ENCODE measurements around the gene MTCH1. TPM values are rescaled to one million over a fixed set of nuclear protein-coding genes. Genes with fewer than 3 reads are reported as not detected.

MTCH1 gene
- total RNA-seq, 4 donors from 2014 or later: 111 to 172 (median 146) TPM

DNA sequence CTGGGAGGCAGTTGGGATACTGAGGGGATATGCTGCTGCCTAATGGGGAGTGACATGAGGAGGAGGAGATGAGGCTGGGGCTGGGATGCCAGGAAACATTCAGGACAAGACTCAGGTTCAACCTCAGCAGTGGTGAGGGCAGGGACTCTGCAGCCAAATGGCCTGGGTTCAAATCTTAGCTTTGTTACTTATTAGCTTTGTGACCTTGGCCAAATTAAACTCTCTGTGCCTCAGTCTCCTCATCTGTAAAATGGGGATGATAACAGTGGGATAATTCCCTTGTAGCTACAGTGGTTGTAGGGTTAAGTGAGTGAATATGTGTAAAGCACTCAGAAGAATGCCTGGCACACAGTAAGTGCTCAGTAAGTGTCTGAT lies 29.6 kb downstream of the MTCH1 start:
- no peaks in the 10 kb centered on the region for H3K9me3 ChIP-seq
- no peak overlapping the region for H3K4me3 ChIP-seq
- no peak for DNase-seq
- H3K27me3 ChIP-seq: no peaks in the 10 kb centered on the region
- TF ChIP-seq POLR2A (IDR thresholded peaks at IDR 0.05) (no peak), CTCF (IDR thresholded peaks at IDR 0.05) (no peak)
- H3K36me3 ChIP-seq: no peaks in the 10 kb centered on the region
- H3K27ac ChIP-seq: no peak overlapping the region
- H3K4me1 ChIP-seq: no peaks in the 10 kb centered on the region
- intact Hi-C loops (cut with DNase I; ENCODE audit: low total_unique reads): no loop called here

- no peak overlapping the region for H3K4me3 ChIP-seq
- intact Hi-C loops (cut with DNase I; ENCODE audit: low total_unique reads): no loop called here
- H3K36me3 ChIP-seq: no peaks in the 10 kb centered on the region
- H3K27me3 ChIP-seq: no peaks in the 10 kb centered on the region
- H3K4me1 ChIP-seq: no peaks in the 10 kb centered on the region
- no peaks in the 10 kb centered on the region for H3K9me3 ChIP-seq
- TF ChIP-seq POLR2A (IDR thresholded peaks at IDR 0.05): no peak
- TF ChIP-seq CTCF (IDR thresholded peaks at IDR 0.05): no peak
- DNase-seq: no peak
- H3K27ac ChIP-seq: no peak overlapping the region
These were observed 30.1 kb downstream of the MTCH1 start for GRCh38 chr6:36955671-36956445.

GRCh38 chr6:36955136-36955535 lies 30.9 kb downstream of the MTCH1 start:
- Histone ChIP-seq H3K27ac (no peak overlapping the region), H3K4me1 (no peaks in the 10 kb centered on the region), H3K4me3 (no peak overlapping the region), H3K27me3 (no peaks in the 10 kb centered on the region), H3K9me3 (no peaks in the 10 kb centered on the region), H3K36me3 (no peaks in the 10 kb centered on the region)
- TF ChIP-seq POLR2A (IDR thresholded peaks at IDR 0.05) (no peak), CTCF (IDR thresholded peaks at IDR 0.05) (no peak)
- DNase-seq: no peak
- intact Hi-C loops (cut with DNase I; ENCODE audit: low total_unique reads): no loop called here

DNA sequence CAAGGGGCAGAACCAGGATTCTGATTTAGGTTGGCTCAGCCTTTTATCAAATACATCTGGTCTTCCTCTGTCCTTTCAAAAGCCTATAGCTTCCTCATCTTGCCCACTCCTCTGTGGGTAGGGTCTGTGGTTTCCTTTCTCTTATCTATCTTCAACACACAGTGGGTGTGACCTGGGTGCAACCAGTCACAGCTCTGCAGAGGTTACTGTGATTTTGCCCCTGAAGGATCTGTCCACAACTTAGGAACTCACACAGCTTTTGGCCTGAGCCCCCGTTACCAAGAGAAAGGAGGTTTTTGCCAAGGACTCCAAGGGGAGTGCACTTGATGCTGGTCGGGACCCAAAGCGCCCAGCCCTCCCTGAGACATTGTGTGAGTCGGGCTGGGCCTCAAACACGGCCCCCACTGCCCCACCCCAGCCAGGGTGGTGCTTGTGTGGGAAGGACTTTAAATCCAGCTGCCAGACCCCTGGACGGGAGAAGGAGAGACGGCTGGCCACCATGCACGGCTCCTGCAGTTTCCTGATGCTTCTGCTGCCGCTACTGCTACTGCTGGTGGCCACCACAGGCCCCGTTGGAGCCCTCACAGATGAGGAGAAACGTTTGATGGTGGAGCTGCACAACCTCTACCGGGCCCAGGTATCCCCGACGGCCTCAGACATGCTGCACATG lies 31.6 kb downstream of the MTCH1 start, which contains the start of gene PI16:
PI16 (plus strand) TSS at position 477 of the 670 bp plus-strand sequence; CDS start at position 500, 23 bp downstream.
- Histone ChIP-seq H3K4me3 (no peak within 1 kb of the TSS), H3K36me3 (no peaks in the 10 kb centered on the region), H3K27me3 (no peaks in the 10 kb centered on the region), H3K27ac (no peak within 1 kb of the TSS), H3K9me3 (no peaks in the 10 kb centered on the region), H3K4me1 (no peaks in the 10 kb centered on the region)
- TF ChIP-seq CTCF (IDR thresholded peaks at IDR 0.05) (no peak), POLR2A (IDR thresholded peaks at IDR 0.05) (no peak)
- intact Hi-C loops (cut with DNase I; ENCODE audit: low total_unique reads): no loop called here
- DNase-seq: no peak

GRCh38 chr6:36953931-36954261 lies 32.1 kb downstream of the MTCH1 start:
- Histone ChIP-seq H3K4me1 (no peaks in the 10 kb centered on the region), H3K9me3 (no peaks in the 10 kb centered on the region), H3K27me3 (no peaks in the 10 kb centered on the region), H3K4me3 (no peak overlapping the region), H3K27ac (no peak overlapping the region), H3K36me3 (no peaks in the 10 kb centered on the region)
- TF ChIP-seq POLR2A (IDR thresholded peaks at IDR 0.05) (no peak), CTCF (IDR thresholded peaks at IDR 0.05) (no peak)
- DNase-seq: no peak
- intact Hi-C loops (cut with DNase I; ENCODE audit: low total_unique reads): no loop called here
